Large intestine (tissue), 3 donors: Measurements from ENCODE around the gene ARMC12. TPM values are rescaled to one million over a fixed set of nuclear protein-coding genes. Genes with fewer than 3 reads are reported as not detected.

Experiments used
- DNase-seq, 2 donors: peaks; one replicate each; pipeline versions ENCODE4 v3.0.0 to v3.0.0-alpha.2; 2013
- H3K27ac ChIP-seq: one replicate; pipeline ENCODE4 v1.5.1; 2013; ENCODE audit warnings: low read length
- H3K27me3 ChIP-seq: 2 replicates; pipeline ENCODE4 v1.6.1; 2013; ENCODE audit warnings: low read length; ENCODE audit not compliant: control insufficient read depth, insufficient read depth
- H3K36me3 ChIP-seq: 2 replicates; pipeline ENCODE4 v1.6.1; 2013; ENCODE audit warnings: low read length; ENCODE audit not compliant: control insufficient read depth, insufficient read depth
- H3K4me1 ChIP-seq: one replicate; pipeline ENCODE4 v1.6.1; 2013; ENCODE audit warnings: low read length; ENCODE audit not compliant: control insufficient read depth, insufficient read depth
- H3K4me3 ChIP-seq: one replicate; pipeline ENCODE4 v1.5.1; 2013; ENCODE audit warnings: low read length
- H3K9me3 ChIP-seq: one replicate; pipeline ENCODE4 v1.6.1; 2013; ENCODE audit warnings: mild to moderate bottlenecking, low read depth, low read length, moderate library complexity; ENCODE audit not compliant: control insufficient read depth
- WGBS: methylation state at CpG from one replicate; pipeline ENCODE4 v1.1.5; 2013; ENCODE audit warnings: low lambda C conversion rate; ENCODE audit not compliant: insufficient coverage; 5-methylcytosine and 5-hydroxymethylcytosine counted together
- polyA plus RNA-seq: library from polyadenylated mRNA; unstranded; fragments of 120-200 nt; gene quantifications from one replicate; pipeline ENCODE4 v1.2.1, GENCODE V29; 2013

Gene ARMC12
- polyA plus RNA-seq, 1 donor: 0.51 TPM

DNA sequence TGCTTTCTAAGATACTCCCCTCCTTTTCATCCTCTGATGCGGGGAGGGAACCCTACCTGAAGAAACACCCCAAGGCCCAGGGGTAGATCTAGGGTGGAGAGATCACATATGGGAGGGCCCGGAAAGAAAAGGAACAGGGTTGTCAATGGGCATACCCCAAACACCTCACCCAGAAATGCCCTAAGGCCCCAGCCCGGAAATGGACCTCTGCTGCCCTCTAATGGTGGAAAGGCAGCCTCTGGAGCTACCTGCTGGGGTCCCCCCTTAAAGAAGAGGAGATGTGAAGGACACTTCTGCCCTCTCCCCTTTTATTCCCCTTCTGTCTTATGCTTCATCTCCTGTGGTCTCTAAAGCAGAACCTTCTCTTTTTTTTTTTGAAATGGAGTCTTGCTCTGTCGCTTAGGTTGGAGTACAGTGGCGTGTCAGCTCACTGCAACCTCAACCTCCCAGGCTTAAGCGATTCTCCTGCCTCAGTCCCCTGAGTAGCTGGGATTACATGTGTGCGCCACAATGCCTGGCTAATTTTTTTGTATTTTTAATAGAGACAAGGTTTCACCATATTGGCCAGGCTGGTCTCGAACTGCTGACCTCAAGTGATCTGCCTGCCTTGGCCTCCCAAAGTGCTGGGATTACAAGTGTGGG is 458 bp upstream of the ARMC12 start:
- DNase-seq: peak in 1 of 2 donors; percentile 59
- H3K27me3 ChIP-seq: no peaks in the 10 kb centered on the region
- no CpG with 5 or more reads among the region's 8 CpGs for WGBS
- no peak overlapping the region for H3K4me3 ChIP-seq
- H3K9me3 ChIP-seq: no peaks in the 10 kb centered on the region
- H3K4me1 ChIP-seq: peaks cover 27% of the 10 kb centered on the region
- no peaks in the 10 kb centered on the region for H3K36me3 ChIP-seq
- H3K27ac ChIP-seq: no peak overlapping the region

DNA sequence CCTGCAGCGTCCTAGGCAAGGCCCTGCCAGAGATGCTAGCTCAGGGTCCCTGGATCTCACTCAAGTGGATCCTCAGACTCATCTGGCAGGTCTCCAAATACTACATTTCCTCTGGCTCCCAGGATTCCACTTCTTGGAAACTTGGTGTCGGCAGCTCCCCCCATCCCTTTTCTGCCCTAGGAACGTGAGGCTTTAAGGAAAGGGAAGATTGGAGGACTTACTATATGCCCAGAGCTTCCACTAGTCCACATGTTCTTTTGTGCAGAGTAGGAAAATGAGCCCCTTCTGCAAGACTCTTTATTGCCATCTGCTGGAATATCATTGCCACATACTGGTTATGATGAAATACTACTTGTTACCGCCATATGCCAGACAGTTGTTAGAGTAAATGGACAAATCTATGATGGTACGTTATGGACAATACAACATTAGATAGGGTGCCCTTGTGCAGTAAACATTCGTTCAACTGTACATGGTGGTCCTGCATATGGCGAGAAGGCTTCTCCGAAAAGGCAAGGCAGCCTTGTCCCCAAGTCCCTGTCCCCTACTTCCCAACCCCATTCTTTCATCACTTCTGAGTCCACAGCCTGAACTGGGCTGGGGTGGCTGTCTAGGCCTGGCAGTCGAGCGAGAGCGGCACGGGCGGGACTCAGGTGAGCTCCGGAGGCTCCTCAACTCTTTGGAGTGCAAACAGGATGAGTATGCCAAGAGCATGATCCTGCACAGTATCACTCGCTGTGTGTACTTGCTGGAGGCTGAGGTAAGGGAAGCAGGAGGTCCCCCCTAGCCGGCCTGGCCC is 780 bp downstream of the ARMC12 start:
- H3K9me3 ChIP-seq: no peaks in the 10 kb centered on the region
- peaks cover 21% of the 10 kb centered on the region for H3K4me1 ChIP-seq
- peak; percentile 57 to 70 for DNase-seq
- H3K27me3 ChIP-seq: no peaks in the 10 kb centered on the region
- H3K27ac ChIP-seq: no peak overlapping the region
- WGBS: no CpG with 5 or more reads among the region's 16 CpGs
- no peak overlapping the region for H3K4me3 ChIP-seq
- no peaks in the 10 kb centered on the region for H3K36me3 ChIP-seq

DNA sequence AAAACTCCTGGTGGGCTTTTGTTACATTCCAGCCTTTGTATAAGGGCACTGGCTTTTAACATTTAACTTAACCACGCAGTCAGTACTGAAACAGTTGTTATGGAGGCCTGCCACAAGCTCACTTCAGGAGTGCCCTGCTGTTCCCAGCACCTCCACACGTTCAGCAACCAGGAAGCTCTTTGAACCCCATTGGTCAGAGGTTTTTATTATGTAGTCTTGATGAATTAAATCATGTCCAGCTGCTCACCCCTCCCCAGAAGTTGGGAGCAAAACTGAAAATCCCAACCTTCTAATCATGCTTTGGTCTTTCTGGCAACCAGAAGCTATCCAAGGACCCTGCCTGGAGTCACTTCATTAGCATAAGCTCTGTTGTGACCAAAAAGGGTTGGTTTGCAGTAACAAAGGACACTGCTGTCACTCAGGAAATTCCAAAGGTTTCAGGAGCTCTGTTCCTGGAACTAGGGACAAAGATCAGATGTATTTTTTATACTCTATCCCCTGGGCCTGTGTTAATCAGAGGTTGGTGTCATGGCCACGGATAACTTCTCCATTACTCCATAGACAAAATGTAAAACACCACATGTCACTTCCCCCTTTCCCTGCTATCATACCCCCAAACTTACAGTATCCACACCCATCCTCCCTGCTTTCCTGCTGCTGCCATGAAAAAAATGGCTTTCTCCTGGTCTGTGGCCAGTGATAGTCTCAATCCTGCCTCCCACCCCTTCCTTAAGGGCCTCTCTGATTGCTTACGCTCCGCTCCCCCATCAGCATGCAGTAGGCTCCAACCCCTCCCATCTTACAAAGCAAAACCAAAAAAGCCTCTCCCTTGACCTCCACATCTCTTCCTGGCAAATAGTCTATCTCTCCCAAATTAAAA is 3.1 kb downstream of the ARMC12 start:
- H3K9me3 ChIP-seq: no peaks in the 10 kb centered on the region
- H3K4me1 ChIP-seq: peaks cover 15% of the 10 kb centered on the region
- H3K27ac ChIP-seq: peak overlapping the region; percentile 51
- no peaks in the 10 kb centered on the region for H3K27me3 ChIP-seq
- peak; percentile 66 to 90 for DNase-seq
- no peak overlapping the region for H3K4me3 ChIP-seq
- no CpG with 5 or more reads among the region's 5 CpGs for WGBS
- H3K36me3 ChIP-seq: no peaks in the 10 kb centered on the region

DNA sequence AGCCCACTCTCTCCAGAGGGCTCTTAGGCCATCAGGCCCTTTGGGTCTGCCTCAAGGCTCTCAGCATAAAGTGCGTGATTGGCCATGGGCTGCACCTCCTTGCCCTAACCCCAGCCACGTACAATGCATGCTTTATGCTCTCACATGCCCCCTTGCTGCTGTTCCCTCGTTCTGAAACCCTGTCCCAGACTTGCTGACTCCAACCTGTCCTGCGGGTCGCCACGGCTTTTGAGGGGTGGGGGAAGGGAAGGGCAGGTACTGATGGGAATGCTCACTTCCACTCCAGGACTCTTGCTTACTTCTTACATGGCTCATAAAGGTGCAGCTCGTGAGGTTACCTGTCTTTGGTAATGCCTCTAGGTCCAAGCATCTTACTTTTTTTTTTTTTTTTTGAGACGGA is 6.0 kb downstream of the ARMC12 start:
- Histone ChIP-seq H3K27me3 (no peaks in the 10 kb centered on the region), H3K4me1 (peaks cover 15% of the 10 kb centered on the region), H3K36me3 (no peaks in the 10 kb centered on the region), H3K9me3 (no peaks in the 10 kb centered on the region), H3K27ac (no peak overlapping the region), H3K4me3 (no peak overlapping the region)
- DNase-seq: no peak
- WGBS: no CpG with 5 or more reads among the region's 8 CpGs

DNA sequence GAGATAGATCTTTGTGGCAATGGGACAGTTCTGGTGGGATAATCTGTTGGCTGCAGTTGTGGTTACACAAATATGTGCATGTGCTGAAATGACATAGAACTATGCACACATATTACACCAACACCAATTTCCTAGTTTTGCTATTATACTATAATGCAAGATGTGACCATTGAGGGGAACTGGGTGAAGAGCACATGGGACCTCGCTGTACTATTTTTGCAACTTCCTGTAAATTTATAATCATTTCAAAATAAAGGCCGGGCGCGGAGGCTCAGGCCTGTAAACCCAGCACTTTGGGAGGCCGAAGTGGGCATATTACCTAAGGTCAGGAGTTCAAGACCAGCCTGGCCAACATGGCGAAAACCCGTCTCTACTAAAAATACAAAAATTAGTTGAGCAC is 8.7 kb downstream of the ARMC12 start:
- H3K4me1 ChIP-seq: peaks cover 2% of the 10 kb centered on the region
- no peaks in the 10 kb centered on the region for H3K36me3 ChIP-seq
- H3K27ac ChIP-seq: no peak overlapping the region
- no peaks in the 10 kb centered on the region for H3K27me3 ChIP-seq
- no peak for DNase-seq
- no CpG with 5 or more reads among the region's 7 CpGs for WGBS
- H3K9me3 ChIP-seq: no peaks in the 10 kb centered on the region
- no peak overlapping the region for H3K4me3 ChIP-seq

DNA sequence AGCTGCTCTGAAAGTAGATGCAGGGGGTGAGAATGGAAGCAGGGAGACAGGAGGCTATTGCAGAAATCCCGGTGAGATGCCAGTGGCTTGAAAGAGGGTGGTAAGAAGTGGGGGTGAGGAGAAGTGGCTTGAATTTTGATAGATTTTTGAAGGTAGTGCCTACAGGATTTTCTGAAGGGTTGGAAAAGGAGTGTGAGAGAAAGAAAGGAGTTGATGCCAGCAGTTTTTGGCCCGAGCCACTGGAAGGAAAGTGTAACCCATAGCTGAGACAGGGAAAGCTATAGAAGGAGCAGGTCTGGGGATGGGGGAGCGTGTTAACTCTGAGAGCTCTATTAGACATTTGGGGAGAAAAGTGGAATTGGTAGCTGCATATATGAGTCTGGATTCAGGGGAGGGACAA is 9.7 kb downstream of the ARMC12 start:
- 100% methylated on average over 2 of the region's 3 CpGs for WGBS
- no peak for DNase-seq
- H3K9me3 ChIP-seq: no peaks in the 10 kb centered on the region

DNA sequence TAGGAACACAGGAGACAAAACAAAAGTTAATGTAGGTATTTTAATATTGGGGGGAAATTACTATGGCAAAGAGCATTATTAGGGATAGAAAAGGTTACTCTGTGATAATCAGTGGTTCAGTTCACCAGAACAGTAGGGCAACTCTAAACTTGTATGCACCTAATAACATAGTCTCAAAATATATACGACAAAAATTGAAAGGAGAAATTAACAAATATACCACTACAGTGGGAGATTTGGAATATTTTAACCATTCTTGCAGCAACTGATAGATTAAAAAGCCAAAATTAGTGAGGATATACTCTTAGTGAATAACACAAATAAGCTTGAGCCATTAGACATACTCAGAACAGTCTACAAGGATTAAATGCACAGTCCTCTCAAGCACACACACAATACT is 11.0 kb downstream of the ARMC12 start:
- H3K27ac ChIP-seq: no peak overlapping the region
- H3K4me3 ChIP-seq: no peak overlapping the region
- H3K36me3 ChIP-seq: no peaks in the 10 kb centered on the region
- no peaks in the 10 kb centered on the region for H3K27me3 ChIP-seq
- no peaks in the 10 kb centered on the region for H3K4me1 ChIP-seq
- WGBS: 100% methylated on average over 1 of the region's 1 CpG
- no peak for DNase-seq
- H3K9me3 ChIP-seq: no peaks in the 10 kb centered on the region

More for the DNA sequence above, 9.7 kb downstream of the ARMC12 start:
- no peaks in the 10 kb centered on the region for H3K36me3 ChIP-seq
- H3K4me1 ChIP-seq: no peaks in the 10 kb centered on the region
- no peaks in the 10 kb centered on the region for H3K27me3 ChIP-seq
- no peak overlapping the region for H3K4me3 ChIP-seq
- no peak overlapping the region for H3K27ac ChIP-seq

DNA sequence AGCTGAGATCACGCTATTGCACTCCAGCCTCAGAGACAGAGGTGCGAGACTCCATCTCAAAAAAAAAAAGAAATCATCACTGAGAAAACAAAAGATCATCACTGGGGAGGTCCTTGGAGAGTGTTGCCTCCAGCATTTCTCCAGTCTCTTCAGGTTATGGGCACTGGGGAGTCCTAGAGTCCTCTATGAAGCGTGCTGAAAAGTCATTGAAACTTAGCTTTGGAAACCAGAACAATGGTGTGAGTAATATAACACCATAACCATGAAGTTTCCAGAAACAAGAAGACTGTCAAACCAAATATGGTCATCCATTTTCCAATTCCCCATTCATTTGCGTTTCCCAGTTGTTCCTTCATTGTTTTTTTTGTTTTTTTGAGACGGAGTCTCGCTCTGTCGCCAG is 13.7 kb downstream of the ARMC12 start:
- Histone ChIP-seq H3K27me3 (no peaks in the 10 kb centered on the region), H3K27ac (no peak overlapping the region), H3K36me3 (no peaks in the 10 kb centered on the region), H3K4me3 (no peak overlapping the region), H3K4me1 (no peaks in the 10 kb centered on the region), H3K9me3 (no peaks in the 10 kb centered on the region)
- no peak for DNase-seq
- no CpG with 5 or more reads among the region's 7 CpGs for WGBS

DNA sequence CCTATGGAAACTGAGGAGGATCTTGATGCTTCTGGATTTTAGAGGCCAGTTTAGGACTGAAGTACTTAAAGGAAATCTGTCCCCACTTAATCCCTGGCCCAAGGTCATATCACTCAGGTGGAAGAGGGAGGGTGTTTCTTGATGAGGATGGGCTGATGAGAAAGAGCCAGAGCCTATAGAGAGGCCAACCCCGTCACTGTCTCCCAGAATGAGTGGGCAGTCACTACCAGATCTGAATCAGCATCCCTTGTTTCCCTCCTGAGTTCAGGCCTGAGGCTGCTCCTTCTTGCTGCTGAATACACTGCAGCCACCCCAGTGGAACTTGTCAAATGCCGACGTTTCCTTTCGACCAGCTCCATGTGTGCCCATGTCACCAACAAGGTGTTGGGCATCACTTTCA is 14.8 kb downstream of the ARMC12 start:
- no peaks in the 10 kb centered on the region for H3K9me3 ChIP-seq

DNA sequence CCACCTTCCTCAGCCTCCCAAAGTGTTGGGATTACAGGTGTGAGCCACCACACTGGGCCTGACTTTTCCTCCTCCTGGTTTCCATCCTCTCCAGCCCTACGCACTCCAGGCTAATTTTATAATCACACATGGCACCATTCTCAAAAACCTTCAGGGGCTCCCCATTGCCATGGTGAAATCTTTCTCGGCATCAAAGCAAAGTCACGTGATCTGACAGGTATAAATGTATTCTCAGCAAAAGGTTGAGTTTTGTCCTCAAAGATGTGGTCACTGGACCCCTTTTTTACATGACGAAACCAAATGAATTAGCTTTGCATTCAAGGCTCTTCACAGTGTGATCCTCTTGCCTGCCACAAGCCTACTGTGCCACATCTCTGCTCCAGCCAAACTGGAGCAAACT is 15.5 kb downstream of the ARMC12 start:
- DNase-seq: no peak
- no peak overlapping the region for H3K27ac ChIP-seq
- H3K4me3 ChIP-seq: no peak overlapping the region
- no peaks in the 10 kb centered on the region for H3K4me1 ChIP-seq
- WGBS: no CpG with 5 or more reads among the region's 4 CpGs
- H3K36me3 ChIP-seq: no peaks in the 10 kb centered on the region
- no peaks in the 10 kb centered on the region for H3K27me3 ChIP-seq
- no peaks in the 10 kb centered on the region for H3K9me3 ChIP-seq

More for the DNA sequence above, 14.8 kb downstream of the ARMC12 start:
- no peak overlapping the region for H3K4me3 ChIP-seq
- DNase-seq: no peak
- no peaks in the 10 kb centered on the region for H3K36me3 ChIP-seq
- H3K27ac ChIP-seq: no peak overlapping the region
- no peaks in the 10 kb centered on the region for H3K27me3 ChIP-seq
- H3K4me1 ChIP-seq: no peaks in the 10 kb centered on the region
- WGBS: 94% methylated on average over 3 of the region's 4 CpGs
